Glomerular visceral epithelial cell (primary cell): Measurements from ENCODE around the gene SLAMF1.
"Not testable (repeated sequence)": the region's sequence is repeated elsewhere in the genome, so short reads cannot be mapped to it uniquely, and the experiment has no call there.

Experiments
- DNase-seq: peaks from one replicate; pipeline ENCODE4 v3.0.0-alpha.2; 2016; ENCODE audit errors: extremely low spot score

The SLAMF1 gene

DNA sequence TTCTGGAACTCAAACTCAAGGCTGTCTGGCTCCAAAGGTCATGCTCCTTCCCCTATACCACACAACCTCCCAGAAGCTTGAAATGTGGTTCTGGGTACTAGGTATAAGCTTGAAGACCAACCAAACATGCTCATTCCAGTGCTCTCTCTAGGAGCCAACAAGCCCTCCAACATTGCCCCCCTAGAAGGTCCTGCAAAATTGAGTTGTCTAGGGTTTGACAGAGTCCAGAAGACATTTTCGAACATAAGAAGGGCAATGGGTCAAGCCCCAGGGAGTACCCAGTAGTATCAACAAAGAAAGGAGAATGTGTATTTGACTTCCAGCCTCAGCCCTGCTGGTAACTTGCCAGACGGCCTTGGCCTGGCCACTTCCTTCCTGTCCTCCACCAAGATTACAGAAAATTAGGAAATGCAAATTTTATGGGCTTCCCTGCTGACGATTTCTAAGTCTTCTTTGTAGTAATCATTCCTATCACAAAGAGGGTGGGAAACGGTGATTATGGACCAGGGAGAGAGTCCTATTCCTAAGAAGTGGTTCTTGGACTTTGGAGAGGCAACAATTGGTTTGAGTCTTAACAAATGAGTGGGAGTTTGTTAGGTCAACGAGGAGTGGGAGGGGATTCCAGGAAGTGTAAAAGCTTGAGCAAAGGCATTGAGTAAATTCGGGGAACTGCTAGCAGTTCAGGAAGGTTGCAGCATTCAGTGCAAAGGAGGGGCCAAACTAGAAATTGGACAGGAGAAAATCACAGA lies 18.7 kb upstream of the SLAMF1 start:
- DNase-seq, result no peak

DNA sequence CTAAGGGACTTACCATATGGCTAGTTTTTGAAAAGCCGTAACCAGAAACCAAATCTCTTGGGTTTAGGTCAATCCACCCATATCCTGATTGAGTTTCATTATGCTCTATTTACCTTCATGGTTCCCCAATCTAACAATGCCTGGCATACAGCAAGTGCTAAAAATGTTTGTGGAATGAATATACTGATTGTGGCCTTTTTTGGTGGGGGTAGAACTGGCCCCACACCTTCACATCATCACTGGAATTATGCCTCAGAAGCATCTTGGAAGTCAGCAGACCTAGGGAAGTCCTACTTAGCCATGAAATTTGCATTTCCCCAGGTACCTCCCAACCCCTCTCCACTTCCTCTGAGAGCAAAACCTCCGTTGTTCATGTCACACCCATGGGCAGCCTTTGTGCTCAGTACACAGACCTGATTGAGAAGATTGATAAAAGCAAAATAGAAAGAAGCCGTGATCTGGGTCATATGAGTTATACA lies 17.8 kb upstream of the SLAMF1 start:
- DNase-seq, result no peak

DNA sequence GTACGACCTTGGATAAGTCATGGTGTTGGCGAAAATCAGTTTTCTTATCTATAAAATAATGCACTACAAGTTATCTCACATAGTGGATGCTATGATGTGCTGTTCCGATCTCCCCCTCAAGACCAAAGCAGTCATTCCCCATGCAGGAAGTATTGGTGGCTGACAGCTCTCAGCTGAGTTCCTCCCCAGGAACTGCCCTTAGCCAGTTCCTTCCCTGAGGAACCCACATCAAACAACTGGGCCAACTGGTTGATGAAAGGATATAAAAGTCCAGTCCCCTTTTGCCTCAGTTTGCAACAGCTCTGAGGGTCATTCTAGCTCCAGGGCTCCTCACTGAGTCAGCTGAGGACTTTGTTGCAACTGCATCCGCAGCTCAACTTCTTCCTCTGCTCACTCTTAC lies 16.1 kb upstream of the SLAMF1 start:
- no peak for DNase-seq

DNA sequence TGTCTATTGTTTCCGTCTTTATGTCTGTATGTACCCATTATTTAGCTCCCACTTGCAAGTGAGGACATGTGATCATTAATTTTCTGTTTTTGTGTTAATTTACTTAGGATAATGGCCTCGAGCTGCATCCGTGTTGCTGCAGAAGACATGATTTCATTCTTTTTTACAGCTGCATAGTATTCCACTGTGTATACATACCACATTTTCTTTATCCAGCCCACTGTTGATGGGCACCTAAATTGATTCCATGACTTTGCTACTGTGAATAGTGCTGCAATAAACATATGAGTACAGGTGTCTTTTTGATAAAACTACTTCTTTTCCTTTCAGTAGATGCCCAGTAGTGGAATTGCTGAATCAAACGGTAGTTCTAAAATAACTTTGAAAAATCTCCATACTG lies 12.7 kb upstream of the SLAMF1 start:
- DNase-seq, result no peak

DNA sequence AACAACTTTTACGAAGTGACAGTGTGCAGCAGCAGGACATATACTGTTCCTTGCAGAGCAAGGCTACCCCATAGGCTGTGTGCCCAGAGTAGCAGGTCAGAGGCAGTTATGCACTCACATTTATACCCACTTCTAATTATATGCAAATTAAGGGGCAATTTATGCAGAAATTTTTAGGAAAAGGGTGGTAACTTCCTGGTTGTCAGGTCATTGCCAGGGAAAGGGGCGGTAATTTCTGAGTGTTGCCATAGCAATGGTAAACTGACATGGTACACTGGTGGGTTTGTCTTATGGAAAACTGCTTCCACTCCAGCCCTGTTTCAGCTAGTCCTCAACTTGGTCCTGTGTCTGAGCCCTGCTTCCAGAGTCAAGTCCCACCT lies 12.0 kb upstream of the SLAMF1 start:
- DNase-seq, result no peak

DNA sequence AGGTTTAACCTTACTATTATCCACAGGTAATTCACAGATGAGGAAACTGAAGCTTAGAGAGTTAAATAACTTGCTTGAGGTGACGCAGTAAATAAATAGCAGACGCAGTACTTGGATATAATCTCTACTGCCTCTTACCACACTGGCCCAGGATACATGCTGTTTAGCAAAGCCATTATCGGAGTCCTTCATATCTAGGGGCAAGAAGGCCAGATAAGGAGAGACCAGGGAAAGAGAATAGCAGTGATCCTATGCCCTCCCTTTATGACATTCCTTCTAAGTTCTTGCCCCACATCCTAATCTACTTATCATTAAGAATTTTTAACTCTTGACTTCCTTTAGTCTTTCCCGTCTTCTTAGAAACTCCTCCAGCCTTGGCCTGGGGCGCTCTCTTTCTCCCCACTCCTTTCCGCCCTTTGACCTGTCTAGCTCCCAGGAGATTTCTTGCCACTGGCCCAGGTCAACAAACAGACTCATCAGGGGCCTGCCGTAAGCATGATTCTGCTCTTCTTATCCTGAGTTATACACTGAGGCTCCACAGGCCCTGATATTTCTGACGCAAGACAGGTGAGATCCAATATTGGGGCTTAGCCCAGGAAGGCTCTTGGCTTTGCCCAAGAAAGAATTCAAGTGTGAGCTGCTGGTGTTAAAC lies 11.4 kb upstream of the SLAMF1 start:
- DNase-seq, result no peak

DNA sequence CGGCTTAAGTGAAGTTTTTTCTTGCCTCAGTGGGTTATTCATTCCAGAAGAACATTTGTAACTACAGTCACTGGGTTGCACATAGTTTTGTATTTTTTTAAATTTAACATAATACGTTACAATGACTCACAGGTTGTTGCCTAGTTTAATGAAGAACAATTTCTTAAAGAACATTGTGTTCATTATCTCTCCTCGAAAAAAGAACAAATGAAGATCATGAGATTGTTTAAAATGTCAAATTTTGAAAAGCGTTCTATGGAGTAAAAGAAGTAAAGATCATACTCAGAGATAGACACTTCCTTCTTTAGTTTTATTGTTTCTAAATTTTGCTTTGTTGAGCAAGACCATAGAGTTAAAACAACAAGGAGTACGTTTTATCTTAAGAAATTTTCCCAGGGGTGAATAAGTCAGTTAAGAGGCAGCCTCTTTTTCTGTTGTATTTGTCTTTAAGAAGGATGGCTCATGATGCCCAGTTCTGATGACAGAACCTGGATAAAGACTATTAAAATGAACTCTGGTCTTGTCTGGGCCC lies 10.5 kb upstream of the SLAMF1 start:
- no peak for DNase-seq

DNA sequence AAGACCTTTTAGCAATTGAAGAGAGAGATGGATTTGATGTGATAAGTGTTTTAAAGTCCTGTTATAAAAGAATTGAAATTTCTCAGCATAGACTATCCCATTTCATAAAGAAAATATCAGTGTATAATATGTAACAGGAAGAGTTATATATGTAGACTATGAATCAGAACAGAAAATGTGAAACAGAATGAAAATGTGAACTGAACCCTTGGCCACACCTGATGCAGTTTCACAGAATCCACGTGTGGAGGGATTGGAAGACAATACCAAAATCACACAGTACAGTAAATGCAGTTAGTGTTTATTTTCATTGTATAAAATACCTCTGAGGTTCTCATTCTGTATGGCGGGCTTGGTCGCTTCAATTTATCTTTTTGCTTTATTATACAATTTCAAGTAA lies 9.9 kb upstream of the SLAMF1 start:
- DNase-seq, result no peak

DNA sequence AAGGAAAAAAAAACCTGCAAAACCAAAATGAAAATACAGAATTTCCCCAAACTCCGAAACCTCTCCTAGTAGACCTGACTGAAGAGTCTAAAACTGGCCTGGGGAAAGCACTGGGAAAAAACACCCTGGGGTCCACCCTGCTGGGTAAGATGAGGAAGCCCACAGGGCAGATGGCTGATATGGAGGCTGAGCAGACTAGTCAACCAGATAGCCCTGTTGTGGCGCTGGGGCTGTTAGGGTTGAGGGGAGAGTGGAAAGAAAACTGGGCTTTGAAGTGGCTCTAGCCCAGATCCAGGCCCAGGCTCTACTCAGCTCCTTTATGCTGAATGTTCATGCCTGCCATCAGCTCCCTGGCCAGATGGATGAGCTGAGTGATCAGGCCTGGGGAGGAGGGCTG lies 6.8 kb upstream of the SLAMF1 start:
- DNase-seq, result no peak

DNA sequence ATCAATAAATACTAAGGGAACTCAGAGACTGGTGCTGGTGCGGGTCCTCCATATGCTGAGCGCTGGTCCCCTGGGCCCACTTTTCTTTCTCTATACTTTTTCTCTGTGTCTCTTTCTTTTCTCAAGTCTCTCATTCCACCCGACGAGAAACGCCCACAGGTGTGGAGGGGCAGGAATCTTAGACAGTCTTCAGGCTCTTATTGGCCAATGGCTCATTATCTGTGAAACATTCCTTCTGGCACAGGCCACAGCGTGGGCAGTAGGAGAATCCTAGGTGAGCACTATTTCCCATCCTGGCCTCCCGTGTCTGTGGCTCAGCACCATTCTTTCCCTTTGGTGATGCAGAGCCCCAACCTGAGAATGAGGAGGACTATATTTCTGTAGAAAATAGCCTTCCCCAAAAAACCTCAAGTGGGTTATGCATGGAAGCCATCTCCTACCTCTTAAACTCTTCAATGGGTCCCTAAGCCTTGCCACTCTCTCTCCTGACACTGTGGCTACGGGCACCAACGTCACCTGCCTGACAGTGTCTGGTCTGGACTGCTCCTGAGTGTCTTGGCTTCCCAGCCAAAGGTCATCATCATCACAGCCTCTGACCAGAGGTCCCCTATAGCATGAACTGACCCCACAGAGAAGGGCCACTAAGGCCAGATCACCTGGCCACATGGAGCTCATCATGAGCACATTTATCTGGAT lies 6.2 kb upstream of the SLAMF1 start:
- DNase-seq, result no peak

DNA sequence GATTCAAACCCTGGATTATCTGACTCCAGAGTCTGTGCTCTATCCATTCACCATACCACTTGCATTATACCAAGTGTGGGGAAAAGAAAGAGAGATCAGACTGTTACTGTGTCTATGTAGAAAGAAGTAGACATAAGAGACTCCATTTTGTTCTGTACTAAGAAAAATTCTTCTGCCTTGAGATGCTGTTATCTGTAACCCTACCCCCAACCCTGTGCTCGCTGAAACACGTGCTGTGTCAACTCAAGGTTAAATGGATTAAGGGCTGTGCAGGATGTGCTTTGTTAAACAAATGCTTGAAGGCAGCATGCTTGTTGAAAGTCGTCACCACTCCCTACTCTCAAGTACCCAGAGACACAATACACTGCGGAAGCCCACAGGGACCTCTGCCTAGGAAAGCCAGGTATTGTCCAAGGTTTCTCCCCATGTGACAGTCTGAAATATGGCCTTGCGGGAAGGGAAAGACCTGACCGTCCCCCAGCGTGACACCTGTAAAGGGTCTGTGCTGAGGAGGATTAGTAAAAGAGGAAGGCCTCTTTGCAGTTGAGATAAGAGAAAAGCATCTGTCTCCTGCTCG lies 5.3 kb upstream of the SLAMF1 start:
- DNase-seq, result not testable (repeated sequence)

DNA sequence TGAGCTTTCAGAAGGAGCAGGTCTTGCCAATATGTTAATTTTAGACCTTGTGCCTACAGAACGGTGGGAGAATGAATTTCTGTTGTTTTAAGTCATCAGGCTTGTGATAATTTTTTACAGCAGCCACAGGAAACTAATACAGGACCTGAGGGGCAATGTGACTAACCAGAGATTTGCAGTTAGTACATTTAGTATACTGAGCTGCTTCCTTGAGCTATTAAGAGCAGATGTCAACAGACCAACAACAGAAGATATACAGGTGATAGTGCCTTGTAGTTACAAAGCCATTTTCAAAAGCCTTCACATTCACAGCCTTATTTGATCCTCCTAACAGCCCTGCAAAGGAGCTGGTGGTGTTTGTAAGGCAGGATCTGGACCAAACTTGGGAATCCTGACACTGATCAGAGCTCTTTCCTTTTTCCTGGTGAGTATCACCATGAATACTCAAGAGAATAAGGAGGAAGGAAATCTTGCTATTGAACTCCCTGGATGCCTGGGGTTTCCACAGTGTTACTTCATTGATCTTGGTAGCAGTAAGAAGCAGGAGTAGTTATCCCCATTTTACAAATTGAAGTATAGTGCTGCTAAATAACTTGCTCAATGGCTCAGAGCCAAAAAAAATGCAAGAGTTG lies 4.7 kb upstream of the SLAMF1 start:
- no peak for DNase-seq

DNA sequence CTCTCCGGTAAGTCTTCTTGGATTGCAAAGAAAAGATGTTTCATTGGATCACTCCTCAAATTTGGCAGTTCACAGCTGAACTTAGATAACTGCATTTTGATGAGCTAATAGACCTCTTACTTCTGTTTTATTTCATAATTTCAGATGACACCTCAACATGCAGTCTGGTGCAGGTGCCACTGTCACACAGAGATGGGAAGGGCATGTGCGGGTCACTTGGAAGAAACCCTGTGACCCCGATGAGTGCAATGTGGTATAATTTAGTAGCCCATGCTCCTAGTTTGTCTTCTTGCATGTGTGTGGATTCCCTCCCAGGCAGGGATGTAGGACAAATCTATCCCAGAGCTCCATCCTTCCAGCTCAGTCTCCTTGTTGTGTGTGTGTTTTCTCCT lies 481 bp upstream of the SLAMF1 start:
- DNase-seq, result no peak

DNA sequence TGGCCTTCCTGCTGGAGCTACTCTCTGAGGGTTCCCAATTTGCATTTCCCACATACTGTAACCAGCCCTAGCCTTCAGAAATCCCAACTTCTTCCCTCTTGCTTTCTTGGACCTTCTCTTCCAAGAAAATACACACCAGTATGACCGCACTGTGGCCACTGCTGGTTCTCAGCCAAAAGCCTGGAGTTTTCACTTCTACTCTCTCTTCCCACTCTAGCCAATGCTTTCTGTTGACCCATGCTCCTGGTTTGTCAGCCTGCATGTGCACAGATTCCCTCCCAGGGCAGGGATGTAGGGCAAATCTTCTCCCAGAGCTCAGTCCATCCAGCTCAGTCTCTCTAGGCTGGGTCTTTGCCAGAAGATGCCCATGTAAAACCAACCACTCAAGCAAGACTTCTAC lies 664 bp downstream of the SLAMF1 start:
- no peak for DNase-seq

DNA sequence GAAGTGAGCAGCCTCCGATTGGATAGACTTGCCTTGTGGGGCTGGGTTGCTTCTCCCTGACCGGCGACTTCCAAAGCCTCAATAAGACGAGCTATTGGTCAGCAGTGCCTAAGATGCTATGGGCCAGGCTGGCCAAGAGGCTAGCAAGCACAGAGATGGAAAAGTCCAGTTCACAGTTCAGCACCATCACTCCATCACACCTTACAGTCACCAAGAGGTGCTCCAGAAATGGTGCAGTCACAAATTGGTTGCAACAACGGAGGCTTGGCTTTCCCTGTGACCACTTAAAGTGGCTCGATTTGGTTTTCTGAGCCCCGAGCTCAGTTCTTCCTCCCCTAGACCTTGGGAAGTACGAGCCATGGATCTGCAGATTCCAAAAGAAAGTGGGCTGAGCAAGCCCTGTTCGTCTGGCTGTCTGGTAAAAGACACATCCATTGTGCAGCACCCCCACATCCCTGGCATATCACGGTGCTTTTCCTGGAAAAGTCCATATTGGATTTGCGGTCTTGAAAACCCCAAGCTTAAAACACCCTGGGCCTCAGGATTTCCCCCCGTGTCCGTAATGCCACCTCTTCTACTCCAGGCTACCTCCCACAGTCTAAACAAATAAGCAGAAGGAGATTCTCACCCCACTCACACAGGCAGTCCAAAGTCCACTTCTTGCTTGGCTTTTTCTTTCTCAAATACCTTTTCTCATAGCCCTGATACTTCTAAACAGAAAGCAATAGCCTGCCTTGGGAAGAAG lies 1.3 kb downstream of the SLAMF1 start:
- DNase-seq, result no peak

DNA sequence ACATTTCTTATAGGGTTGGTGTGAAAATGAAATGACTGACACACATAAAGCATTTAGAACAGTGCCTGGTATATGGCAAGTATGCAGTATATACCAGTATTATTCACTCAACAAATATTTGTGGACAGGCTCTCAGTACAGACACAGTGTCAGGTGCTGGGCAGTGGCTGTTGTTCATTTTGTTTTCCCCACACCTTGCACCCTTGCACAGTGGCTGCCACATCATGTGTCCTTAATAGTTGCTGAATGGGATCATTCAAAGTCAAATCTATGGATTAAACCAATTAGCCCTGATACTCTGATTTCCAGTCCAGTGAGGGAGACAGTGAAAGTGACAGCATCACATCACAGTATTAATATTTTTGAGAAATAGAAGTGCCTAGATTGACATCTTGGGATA lies 2.4 kb downstream of the SLAMF1 start:
- DNase-seq, result no peak

DNA sequence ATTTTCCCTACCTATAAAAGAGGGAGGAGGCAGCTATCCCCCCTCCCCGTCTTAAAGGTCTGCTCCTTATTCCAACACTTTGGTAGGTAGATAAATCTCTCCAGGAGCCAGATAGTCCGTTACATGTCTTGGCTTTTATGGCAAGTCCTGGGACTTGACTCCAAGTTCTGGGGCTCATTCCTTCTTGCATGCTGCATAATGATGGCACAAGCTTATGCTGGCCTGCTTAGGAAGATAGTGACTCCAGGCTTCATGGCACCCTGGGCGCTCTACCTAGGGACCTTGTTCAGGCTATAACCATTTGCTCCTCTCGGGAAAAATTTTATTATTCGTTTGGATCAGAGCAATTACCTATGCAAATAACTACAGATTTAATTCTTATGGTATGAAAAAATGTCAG lies 3.7 kb downstream of the SLAMF1 start:
- no peak for DNase-seq

DNA sequence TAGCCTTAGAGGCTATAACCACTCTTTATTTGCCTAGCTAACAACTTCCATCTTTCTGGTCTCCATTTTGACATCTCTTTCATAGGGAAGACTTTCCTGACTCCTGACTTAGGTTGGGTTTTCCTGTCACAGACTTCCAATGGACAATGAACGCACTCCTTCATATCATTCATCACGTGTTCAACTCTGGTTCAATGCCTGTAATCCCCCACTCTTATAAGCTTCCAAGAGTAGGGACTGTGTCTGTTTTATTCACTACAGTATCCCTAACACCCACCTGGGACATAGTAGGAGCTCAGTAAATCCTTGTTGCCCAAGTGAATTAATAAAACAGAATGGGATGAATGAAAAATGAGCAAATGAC lies 4.6 kb downstream of the SLAMF1 start:
- no peak for DNase-seq

DNA sequence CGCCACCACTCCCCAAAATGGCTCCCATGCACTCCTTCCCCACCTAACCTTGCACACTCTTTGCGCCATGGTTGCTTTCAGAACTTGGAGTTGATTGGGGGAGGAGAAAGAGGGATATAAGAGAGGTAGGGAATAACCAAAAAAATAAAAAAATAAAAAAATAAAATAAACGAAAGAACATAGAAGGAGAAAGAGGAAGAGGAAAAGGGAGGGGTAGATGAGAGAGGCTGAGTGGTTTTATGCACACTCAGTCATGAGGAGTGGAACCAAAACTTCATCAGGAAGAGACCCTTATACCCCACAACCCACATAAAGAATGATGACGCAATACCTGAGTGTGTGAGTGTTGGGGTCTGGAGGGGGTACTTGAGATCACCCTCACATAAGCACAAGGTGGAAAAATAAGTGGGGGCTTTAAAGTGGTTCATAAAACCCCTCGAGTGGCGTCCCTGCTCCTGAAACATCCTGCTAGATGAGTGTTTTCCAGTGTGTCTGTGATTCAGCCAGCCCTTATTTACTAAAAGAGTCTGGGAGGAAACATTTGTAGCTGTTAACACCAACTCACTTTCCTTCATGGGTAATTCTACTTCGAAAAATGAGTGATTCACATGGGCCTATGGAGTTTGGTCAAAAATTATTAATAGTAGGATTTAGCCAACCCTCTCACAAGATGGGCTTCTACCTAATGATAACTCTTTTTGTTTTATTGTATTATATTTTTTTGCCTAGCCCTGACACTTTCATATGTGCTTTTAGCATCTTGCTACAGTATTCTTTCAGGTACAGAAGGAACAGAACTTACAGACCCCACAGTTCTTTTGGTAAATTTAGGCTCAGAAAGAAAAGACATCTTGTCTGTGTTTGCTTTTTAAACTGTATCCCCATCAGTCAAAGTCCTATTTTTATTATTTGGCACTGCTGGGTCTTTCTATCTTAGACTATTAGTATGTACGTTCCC lies 5.2 kb downstream of the SLAMF1 start:
- no peak for DNase-seq
